GM23338 (cell line): ENCODE results near the gene ZNF507. TPM values are rescaled to one million over a fixed set of nuclear protein-coding genes. Genes with fewer than 3 reads are reported as not detected.

Experiments used
- ATAC-seq: fragments of 200-7000 bp; cut with Tn5 transposase; 3 replicates; pipeline ENCODE4 v1.9.1; 2020
- DNase-seq: peaks from one replicate; pipeline ENCODE4 v3.0.0-alpha.2; 2015; ENCODE audit warnings: low spot score
- H2AFZ ChIP-seq: fragments of 200-600 bp; sonication (generic); 2 replicates; pipeline ENCODE4 v1.8.0; 2016; ENCODE audit warnings: antibody characterized with exemption, mild to moderate bottlenecking, moderate library complexity
- H3F3A ChIP-seq: fragments of 200-600 bp; sonication (generic); replicated peaks from 2 replicates; pipeline ENCODE4 v1.8.0; 2017; ENCODE audit warnings: antibody characterized with exemption, mixed run types, low read depth
- H3K27ac ChIP-seq: fragments of 200-600 bp; sonication (generic); 2 replicates; pipeline ENCODE4 v1.6.1; 2016; ENCODE audit warnings: low read depth
- H3K27me3 ChIP-seq: fragments of 200-600 bp; sonication (generic); 2 replicates; pipeline ENCODE4 v1.8.0; 2016; ENCODE audit warnings: mild to moderate bottlenecking, mixed run types, moderate library complexity; ENCODE audit not compliant: insufficient read depth
- H3K36me3 ChIP-seq: fragments of 200-600 bp; sonication (generic); 2 replicates; pipeline ENCODE4 v1.8.0; 2016; ENCODE audit warnings: mild to moderate bottlenecking; ENCODE audit not compliant: insufficient read depth
- H3K4me1 ChIP-seq: fragments of 200-600 bp; sonication (generic); 2 replicates; pipeline ENCODE4 v1.8.0; 2016; ENCODE audit warnings: mild to moderate bottlenecking, moderate library complexity; ENCODE audit not compliant: insufficient read depth
- H3K4me2 ChIP-seq: fragments of 200-600 bp; sonication (generic); 2 replicates; pipeline ENCODE4 v1.7.1; 2017; ENCODE audit warnings: mixed run types
- H3K4me3 ChIP-seq: fragments of 200-600 bp; sonication (generic); 2 replicates; pipeline ENCODE4 v1.6.1; 2016; ENCODE audit warnings: mixed run types
- H3K79me2 ChIP-seq: fragments of 200-600 bp; sonication (generic); replicated peaks from 2 replicates; pipeline ENCODE4 v1.8.0; 2017; ENCODE audit warnings: mild to moderate bottlenecking; ENCODE audit not compliant: insufficient read depth
- H3K9me2 ChIP-seq: fragments of 200-600 bp; sonication (generic); 2 replicates; pipeline ENCODE4 v1.8.0; 2017; ENCODE audit not compliant: insufficient read depth
- H4K20me1 ChIP-seq: fragments of 200-600 bp; sonication (generic); replicated peaks from 2 replicates; pipeline ENCODE4 v1.8.0; 2017; ENCODE audit warnings: mild to moderate bottlenecking; ENCODE audit not compliant: insufficient read depth
- H3K27ac Mint-ChIP-seq: 2 replicates; pipeline ENCODE4 v1.8.0; 2020; ENCODE audit warnings: inconsistent platforms, mild to moderate bottlenecking, moderate library complexity, mixed read lengths
- H3K27me3 Mint-ChIP-seq: 3 replicates; pipeline ENCODE4 v1.8.0; 2022; ENCODE audit warnings: low read depth, mild to moderate bottlenecking, moderate library complexity, mixed read lengths, inconsistent platforms; ENCODE audit not compliant: insufficient read depth, poor library complexity
- H3K36me3 Mint-ChIP-seq: 3 replicates; pipeline ENCODE4 v1.8.0; 2021; ENCODE audit warnings: low read depth, mild to moderate bottlenecking, inconsistent platforms, moderate library complexity, mixed read lengths
- H3K4me1 Mint-ChIP-seq: 3 replicates; pipeline ENCODE4 v1.8.0; 2020; ENCODE audit warnings: mild to moderate bottlenecking, inconsistent platforms, mixed read lengths
- H3K4me3 Mint-ChIP-seq: 3 replicates; pipeline ENCODE4 v1.8.0; 2021; ENCODE audit warnings: moderate library complexity, mild to moderate bottlenecking, inconsistent platforms, mixed read lengths
- H3K9me3 Mint-ChIP-seq: 3 replicates; pipeline ENCODE4 v1.8.0; 2020; ENCODE audit warnings: moderate library complexity, mild to moderate bottlenecking, inconsistent platforms, mixed read lengths
- CREB1 ChIP-seq: fragments of 250-450 bp; sonication (Bioruptor Pico); IDR thresholded peaks from 2 replicates; pipeline ENCODE4 v1.5.0; 2020; ENCODE audit warnings: low read depth, mild to moderate bottlenecking, moderate library complexity
- CTCF ChIP-seq, 2 experiments: fragments of 200-600 bp in 1 of 2; sonication (generic) in 1 of 2; conservative IDR thresholded peaks; 2 replicates each; pipeline versions ENCODE4 v1.5.1 to v1.6.1; 2016 to 2017; ENCODE audit warnings: antibody characterized with exemption in 2 of 2, low read depth in 2 of 2, mild to moderate bottlenecking in 2 of 2, moderate library complexity in 1 of 2
- ETS1 ChIP-seq: IDR thresholded peaks from 2 replicates; pipeline ENCODE4 v1.6.1; 2016; ENCODE audit warnings: antibody characterized with exemption
- EZH2 ChIP-seq: fragments of 200-600 bp; sonication (generic); IDR thresholded peaks from one replicate; pipeline ENCODE4 v1.8.0; 2017; ENCODE audit warnings: antibody characterized with exemption, mild to moderate bottlenecking, low read depth; ENCODE audit not compliant: unreplicated experiment
- EZH2phosphoT487 ChIP-seq: fragments of 200-600 bp; sonication (generic); IDR thresholded peaks from one replicate; pipeline ENCODE4 v1.8.1; 2018; ENCODE audit warnings: antibody characterized with exemption; ENCODE audit not compliant: unreplicated experiment
- JUNB ChIP-seq: IDR thresholded peaks from one replicate; pipeline ENCODE4 v1.6.1; 2016; ENCODE audit warnings: antibody characterized with exemption; ENCODE audit not compliant: unreplicated experiment
- NANOG ChIP-seq: IDR thresholded peaks from 2 replicates; pipeline ENCODE4 v1.6.1; 2016; ENCODE audit warnings: antibody characterized with exemption, borderline replicate concordance
- POLR2AphosphoS5 ChIP-seq: IDR thresholded peaks from 2 replicates; pipeline ENCODE4 v1.6.1; 2016; ENCODE audit warnings: antibody characterized with exemption, low read depth
- REST ChIP-seq: IDR thresholded peaks from one replicate; pipeline ENCODE4 v1.6.1; 2018; ENCODE audit warnings: antibody characterized with exemption; ENCODE audit not compliant: unreplicated experiment
- STAT1 ChIP-seq: IDR thresholded peaks from one replicate; pipeline ENCODE4 v1.6.1; 2016; ENCODE audit warnings: antibody characterized with exemption; ENCODE audit not compliant: unreplicated experiment
- ZNF114 ChIP-seq: fragments of 250-450 bp; sonication (Bioruptor Pico); IDR thresholded peaks from 2 replicates; pipeline ENCODE4 v1.5.0; 2020; ENCODE audit warnings: mild to moderate bottlenecking, moderate library complexity
- ZNF331 ChIP-seq: fragments of 250-450 bp; sonication (Bioruptor Pico); IDR thresholded peaks from 2 replicates; pipeline ENCODE4 v1.5.0; 2020; ENCODE audit warnings: low read depth, mild to moderate bottlenecking, moderate library complexity
- ZNF462 ChIP-seq: fragments of 250-450 bp; sonication (Bioruptor Pico); IDR thresholded peaks from 2 replicates; pipeline ENCODE4 v1.5.0; 2020; ENCODE audit warnings: mild to moderate bottlenecking, moderate library complexity
- polyA plus RNA-seq: library from polyadenylated mRNA; unstranded; fragments of >200 nt; fragmentation: Nextera tagmentation; extraction: Ambion mirVana; gene quantifications from 2 replicates; pipeline ENCODE4 v1.2.1, GENCODE V29; 2016
- total RNA-seq: library from RNA; depleted of rRNA; stranded (reverse); fragments of >200 nt; shearing (Covaris generic); gene quantifications from 2 replicates; pipeline ENCODE4 v1.2.3, GENCODE V29; 2014

ZNF507 gene
- total and polyA plus RNA-seq, 2 experiments from 2014 or later, result 10.4 to 23.4 TPM

GRCh38 chr19:32387701-32388392, 42.4 kb downstream of the ZNF507 start:
- Histone ChIP-seq H3K27ac (no peak overlapping the region), H3K36me3 (peaks cover 8% of the 10 kb centered on the region; the same call in 1 of the 2 replicates), H4K20me1 (no peaks in the 10 kb centered on the region; the same call in 1 of the 2 replicates), H3K4me3 (no peak overlapping the region), H3K4me2 (no peak overlapping the region), H3K27me3 (no peaks in the 10 kb centered on the region), H3K79me2 (no peaks in the 10 kb centered on the region), H3K4me1 (no peaks in the 10 kb centered on the region), H2AFZ (no peak overlapping the region), H3K9me2 (no peaks in the 10 kb centered on the region), H3F3A (no peaks in the 10 kb centered on the region)
- H3K9me3 Mint-ChIP-seq, result no peaks in the 10 kb centered on the region
- no peak overlapping the region for H3K27ac Mint-ChIP-seq
- TF ChIP-seq NANOG (no peak), ZNF114 (no peak), REST (no peak), CREB1 (CRISPR knock-in tag) (no peak), ZNF331 (no peak), CTCF (conservative IDR thresholded peaks at IDR 0.05; ENCODE audit: low read depth in 2 of 2) (no peak), EZH2phosphoT487 (no peak), JUNB (no peak), ZNF462 (CRISPR knock-in tag) (no peak), POLR2AphosphoS5 (no peak), EZH2 (no peak), STAT1 (no peak), ETS1 (no peak)
- no peak for ATAC-seq
- H3K4me3 Mint-ChIP-seq, result no peak overlapping the region
- peaks cover 2% of the 10 kb centered on the region; the same call in 2 of the 3 replicates for H3K36me3 Mint-ChIP-seq
- no peak for DNase-seq
- H3K27me3 Mint-ChIP-seq, result no peaks in the 10 kb centered on the region
- H3K4me1 Mint-ChIP-seq, result no peaks in the 10 kb centered on the region
